ENCODE measurements around the gene NSD2. TPM values are rescaled to one million over a fixed set of nuclear protein-coding genes. Genes with fewer than 3 reads are reported as not detected.
A peak's percentile ranks its signal among the peaks of the same experiment; 100 is the strongest.

NSD2 gene
- total RNA-seq, 1 donor from 2014 or later = 43.4 TPM

GRCh38 chr4:1968686-1969295, 97.6 kb downstream of the NSD2 start:
- Histone ChIP-seq H3K36me3 (ENCODE audit: control insufficient read depth, insufficient read depth, low read length) (peaks cover 9% of the 10 kb centered on the region), H3K4me3 (ENCODE audit: low read depth, low read length) (no peak overlapping the region), H3K27me3 (ENCODE audit: control insufficient read depth, insufficient read depth, low read length) (no peaks in the 10 kb centered on the region)
- no peak for DNase-seq (ENCODE audit: low read depth)
- no peak for TF ChIP-seq CTCF (IDR thresholded peaks at IDR 0.05; ENCODE audit: insufficient read depth, low read length, severe bottlenecking)
- no peak for FAIRE-seq

- TF ChIP-seq CTCF (IDR thresholded peaks at IDR 0.05; ENCODE audit: insufficient read depth, low read length, severe bottlenecking) = no peak
- H3K4me3 ChIP-seq (ENCODE audit: low read depth, low read length) = no peak overlapping the region
- no peak for FAIRE-seq
- no peaks in the 10 kb centered on the region for H3K27me3 ChIP-seq (ENCODE audit: control insufficient read depth, insufficient read depth, low read length)
- peaks cover 12% of the 10 kb centered on the region for H3K36me3 ChIP-seq (ENCODE audit: control insufficient read depth, insufficient read depth, low read length)
- DNase-seq (ENCODE audit: low read depth) = no peak
Observed at GRCh38 chr4:1969928-1970723, 98.9 kb downstream of the NSD2 start.

GRCh38 chr4:1970926-1971325, 99.7 kb downstream of the NSD2 start:
- no peak overlapping the region for H3K4me3 ChIP-seq (ENCODE audit: low read depth, low read length)
- no peak for TF ChIP-seq CTCF (IDR thresholded peaks at IDR 0.05; ENCODE audit: insufficient read depth, low read length, severe bottlenecking)
- DNase-seq (ENCODE audit: low read depth) = no peak
- H3K27me3 ChIP-seq (ENCODE audit: control insufficient read depth, insufficient read depth, low read length) = no peaks in the 10 kb centered on the region
- no peak for FAIRE-seq
- H3K36me3 ChIP-seq (ENCODE audit: control insufficient read depth, insufficient read depth, low read length) = peaks cover 16% of the 10 kb centered on the region

- FAIRE-seq (no peak), DNase-seq (ENCODE audit: low read depth) (no peak)
- H3K36me3 ChIP-seq (ENCODE audit: control insufficient read depth, insufficient read depth, low read length) = peaks cover 19% of the 10 kb centered on the region
- H3K27me3 ChIP-seq (ENCODE audit: control insufficient read depth, insufficient read depth, low read length) = no peaks in the 10 kb centered on the region
- TF ChIP-seq CTCF (IDR thresholded peaks at IDR 0.05; ENCODE audit: insufficient read depth, low read length, severe bottlenecking) = no peak
- no peak overlapping the region for H3K4me3 ChIP-seq (ENCODE audit: low read depth, low read length)
Observed at GRCh38 chr4:1971456-1972200, 100.4 kb downstream of the NSD2 start.

GRCh38 chr4:1972414-1972813, 101.2 kb downstream of the NSD2 start:
- Histone ChIP-seq H3K4me3 (ENCODE audit: low read depth, low read length) (no peak overlapping the region), H3K27me3 (ENCODE audit: control insufficient read depth, insufficient read depth, low read length) (no peaks in the 10 kb centered on the region), H3K36me3 (ENCODE audit: control insufficient read depth, insufficient read depth, low read length) (peaks cover 20% of the 10 kb centered on the region)
- FAIRE-seq (peak; percentile 40), DNase-seq (ENCODE audit: low read depth) (no peak)
- TF ChIP-seq CTCF (IDR thresholded peaks at IDR 0.05; ENCODE audit: insufficient read depth, low read length, severe bottlenecking) = no peak

Measured in bronchial epithelial cell (primary cell).